GM18502 (cell line): ENCODE measurements around the gene SAP30BP.
A peak's percentile ranks its signal among the peaks of the same experiment; 100 is the strongest.

ENCODE experiments used
- ATAC-seq: cut with Tn5 transposase; IDR thresholded peaks from one replicate; pipeline ENCODE4 v1.9.1; 2021; ENCODE audit warnings: mild to moderate bottlenecking; ENCODE audit not compliant: unreplicated experiment, poor library complexity

Gene SAP30BP

GRCh38 chr17:75666959-75667790 is at the start of gene SAP30BP, which contains the start of gene RECQL5:
Gene SAP30BP, plus strand, starts transcription at chr17:75667338. Its CDS starts 35 bp downstream, at chr17:75667373.
Gene RECQL5, minus strand, starts transcription at chr17:75667154. Its CDS starts 597 bp downstream, at chr17:75666557.
- peak; percentile 70 for ATAC-seq

GRCh38 chr17:75617675-75618074 is 49.5 kb upstream of the SAP30BP start:
- ATAC-seq: no peak

- no peak for ATAC-seq
These were observed 47.4 kb upstream of the SAP30BP start for GRCh38 chr17:75619506-75620431.

DNA sequence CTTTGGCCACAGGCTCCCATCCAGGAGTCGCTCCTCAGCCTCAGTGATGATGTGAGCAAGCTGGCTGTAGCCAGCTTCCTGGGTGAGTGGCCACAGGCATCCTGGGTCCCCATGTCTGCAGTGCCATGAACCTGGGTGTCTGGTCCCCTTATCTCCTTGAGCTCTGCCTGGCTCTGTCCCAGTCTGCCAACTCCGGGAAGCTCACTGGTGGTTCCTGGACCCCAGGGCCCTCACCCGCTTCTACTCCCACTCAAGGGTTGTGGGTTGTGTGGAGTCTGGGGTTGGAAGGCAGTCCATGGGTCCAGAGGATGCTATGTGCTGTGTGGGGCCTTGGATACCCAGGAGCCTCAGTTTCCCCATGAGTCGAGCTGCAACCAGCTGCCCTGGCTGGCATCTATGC is 45.6 kb upstream of the SAP30BP start:
- ATAC-seq: no peak

DNA sequence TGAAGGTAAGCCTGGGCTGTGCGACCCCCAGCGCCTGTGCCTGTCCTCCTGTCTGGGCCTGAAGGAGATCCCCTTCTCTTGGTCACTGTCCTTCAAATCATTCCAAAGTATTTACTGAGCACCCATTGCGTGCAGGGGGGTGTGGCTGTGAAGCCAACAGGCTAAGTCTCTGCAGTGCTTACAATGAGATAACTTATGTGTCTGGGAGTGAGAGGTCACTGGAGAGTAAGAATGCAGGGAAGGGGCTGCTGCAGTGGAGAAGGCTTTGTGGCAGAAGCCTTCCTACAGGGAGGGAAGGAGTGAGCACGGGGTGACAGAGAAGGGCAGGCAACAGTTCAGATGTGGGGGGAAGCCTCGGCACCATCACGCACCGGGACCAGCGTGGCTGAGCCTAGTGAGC is 45.1 kb upstream of the SAP30BP start:
- no peak for ATAC-seq

DNA sequence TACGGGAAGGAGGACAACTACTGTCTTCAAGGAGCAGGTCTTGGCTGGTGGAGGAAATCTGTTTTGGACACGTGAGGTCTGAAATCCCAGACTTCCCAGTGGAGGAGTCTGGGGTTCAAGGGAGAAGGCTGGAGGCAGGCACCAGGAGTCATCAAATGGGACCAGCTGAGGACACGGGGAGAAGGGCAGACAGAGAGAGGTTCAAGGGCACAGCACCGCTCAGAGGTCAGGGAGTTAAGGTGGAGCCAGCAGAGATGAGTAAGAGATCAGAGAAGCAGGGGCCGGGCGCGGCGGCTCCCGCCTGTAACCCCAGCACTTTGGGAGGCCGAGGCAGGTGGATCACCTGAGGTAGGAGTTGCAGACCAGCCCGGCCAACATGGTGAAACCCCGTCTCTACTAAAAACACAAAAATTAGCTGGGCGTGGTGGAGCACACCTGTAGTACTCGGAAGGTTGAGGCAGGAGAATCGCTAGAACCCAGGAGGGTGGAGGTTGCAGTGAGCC is 44.3 kb upstream of the SAP30BP start:
- ATAC-seq: no peak

- ATAC-seq: no peak
These were observed 43.8 kb upstream of the SAP30BP start for GRCh38 chr17:75623386-75623785.

GRCh38 chr17:75624021-75624420 is 43.1 kb upstream of the SAP30BP start:
- ATAC-seq: no peak

GRCh38 chr17:75624714-75625345 is 42.3 kb upstream of the SAP30BP start:
- ATAC-seq: no peak

GRCh38 chr17:75625813-75626486 is 41.2 kb upstream of the SAP30BP start:
- no peak for ATAC-seq

GRCh38 chr17:75626496-75627038 is 40.6 kb upstream of the SAP30BP start:
- ATAC-seq: no peak

DNA sequence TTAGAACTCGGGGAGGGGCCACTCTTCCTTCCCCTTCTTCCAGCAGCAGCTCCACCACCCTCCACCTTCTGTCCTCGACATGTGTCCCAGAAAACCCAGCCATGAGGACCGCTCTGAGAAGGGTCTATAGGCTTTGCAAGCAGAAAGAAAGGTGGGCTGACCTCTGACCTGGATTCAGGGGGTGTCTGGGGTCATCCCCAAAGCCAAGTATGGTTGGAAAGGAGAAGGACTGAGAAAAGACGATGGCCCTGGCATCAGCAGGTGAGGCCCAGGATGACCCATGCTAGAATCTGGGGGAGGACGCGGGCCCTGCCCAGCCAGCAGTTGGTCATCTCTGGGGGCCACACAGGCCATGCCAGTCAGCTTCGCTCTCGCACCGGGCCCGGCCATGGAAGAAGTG is 40.0 kb upstream of the SAP30BP start:
- ATAC-seq: no peak

DNA sequence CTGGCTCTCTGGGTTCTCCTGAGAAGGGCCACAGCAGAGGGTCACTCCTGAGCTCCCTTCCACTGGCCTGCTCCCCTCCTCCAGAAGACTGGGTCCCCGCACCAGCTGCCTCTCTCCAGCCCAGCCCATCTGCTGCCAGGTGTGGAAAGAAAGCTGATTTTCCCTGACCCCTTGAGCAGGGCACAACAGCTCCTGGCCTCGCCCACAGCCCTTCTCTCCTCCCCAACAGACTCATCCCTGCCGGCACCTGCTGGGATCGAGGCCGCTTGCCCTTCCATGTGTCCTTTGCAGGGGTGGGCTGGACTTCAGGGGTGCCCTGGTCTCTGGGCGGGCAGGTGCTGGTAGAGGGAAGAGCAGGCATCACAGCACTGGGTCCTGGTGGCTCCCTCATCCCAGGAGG is 38.7 kb upstream of the SAP30BP start:
- ATAC-seq: no peak

GRCh38 chr17:75629157-75629556 is 38.0 kb upstream of the SAP30BP start:
- no peak for ATAC-seq

- ATAC-seq: no peak
These were observed 36.8 kb upstream of the SAP30BP start for GRCh38 chr17:75630071-75630917.

DNA sequence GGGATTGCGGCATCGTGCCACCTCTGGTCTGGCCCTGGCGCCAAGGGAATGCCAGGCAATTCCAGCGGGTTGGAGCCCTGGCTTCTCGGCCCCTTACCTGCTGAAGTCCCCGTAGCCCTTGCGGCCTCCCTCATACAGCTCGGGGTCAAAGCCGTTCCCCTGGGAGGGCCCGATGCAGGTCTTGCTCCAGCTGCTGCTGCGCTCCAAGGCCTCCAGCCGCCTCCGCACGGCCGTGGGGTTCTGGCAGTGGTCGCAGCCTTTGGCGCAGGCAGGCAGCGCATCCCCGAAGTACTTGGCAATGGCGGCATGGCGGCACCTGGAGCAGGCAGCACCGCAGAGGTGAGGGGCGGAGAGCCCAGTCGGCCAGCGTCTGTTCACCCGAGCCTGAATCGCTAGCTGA is 35.8 kb upstream of the SAP30BP start:
- ATAC-seq: no peak

GRCh38 chr17:75632428-75632827 is 34.7 kb upstream of the SAP30BP start:
- no peak for ATAC-seq

DNA sequence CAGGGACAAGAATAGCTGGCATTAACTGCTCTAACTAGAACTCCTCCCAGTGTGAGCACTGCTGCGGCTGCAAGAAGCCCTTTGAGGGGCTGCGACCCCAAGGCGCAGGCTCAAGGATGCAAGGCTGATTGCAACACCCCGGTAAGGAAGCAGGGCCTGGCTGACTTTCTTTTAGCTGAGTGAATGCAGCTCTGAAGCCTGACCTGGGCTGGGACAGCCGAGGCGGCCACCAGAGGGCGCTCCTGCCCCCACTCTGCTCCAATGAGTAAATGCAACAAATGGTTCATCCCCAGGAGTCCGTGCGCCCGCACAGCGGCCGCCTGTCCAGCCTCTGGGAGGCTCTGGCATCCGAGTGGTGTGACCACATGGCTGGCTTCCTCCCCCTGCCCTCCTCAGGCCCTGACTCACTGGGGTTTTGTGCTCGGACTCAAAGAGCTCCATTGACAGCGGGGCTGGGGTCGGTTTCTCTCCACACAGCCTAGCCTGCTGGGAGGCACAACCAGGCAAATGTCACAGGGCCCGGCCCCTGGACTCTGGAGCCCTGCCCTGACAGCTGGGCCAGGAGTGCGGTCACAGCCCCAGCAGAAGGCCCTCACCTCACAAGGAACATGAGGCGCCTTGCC is 34.2 kb upstream of the SAP30BP start, which contains the start of gene SMIM5:
Gene SMIM5, plus strand, starts transcription at position 572 of the 623 bp plus-strand sequence. CDS start 6,768 bp downstream, outside the sequence.
- ATAC-seq: no peak
